Measurements from ENCODE around the gene GLUL. TPM values are rescaled to one million over a fixed set of nuclear protein-coding genes. Genes with fewer than 3 reads are reported as not detected.
"Not testable (repeated sequence)": the region's sequence is repeated elsewhere in the genome, so short reads cannot be mapped to it uniquely, and the experiment has no call there.

Gene GLUL
- polyA plus RNA-seq, 3 donors, result 1,065 to 6,550 (median 3,246) TPM

- WGBS, 3 donors, result 76 to 88% (median 84%) methylated on average over 4 of the region's 4 CpGs
- H3K27ac ChIP-seq (ENCODE audit: low read depth, low read length), result no peak overlapping the region
These were observed 11.4 kb downstream of the GLUL start for GRCh38 chr1:182380199-182380598.

- not testable (repeated sequence) for H3K27ac ChIP-seq (ENCODE audit: low read depth, low read length)
- WGBS, 3 donors, result 83 to 90% (median 88%) methylated on average over 7 of the region's 7 CpGs
These were observed 11.8 kb downstream of the GLUL start for GRCh38 chr1:182379781-182380180.

GRCh38 chr1:182376936-182377574, 14.5 kb downstream of the GLUL start:
- H3K27ac ChIP-seq (ENCODE audit: low read depth, low read length), result no peak overlapping the region

GRCh38 chr1:182374101-182374834, 17.3 kb downstream of the GLUL start:
- H3K27ac ChIP-seq (ENCODE audit: low read depth, low read length), result no peak overlapping the region
- 75 to 86% (median 77%) methylated on average over 5 of the region's 5 CpGs for WGBS, 3 donors

GRCh38 chr1:182370532-182370931, 21.1 kb downstream of the GLUL start:
- WGBS, 3 donors, result 59 to 74% (median 60%) methylated on average over 3 of the region's 3 CpGs
- no peak overlapping the region for H3K27ac ChIP-seq (ENCODE audit: low read depth, low read length)

GRCh38 chr1:182368903-182369302, 22.7 kb downstream of the GLUL start:
- H3K27ac ChIP-seq (ENCODE audit: low read depth, low read length), result no peak overlapping the region
- WGBS, 3 donors, result 62 to 77% (median 76%) methylated on average over 4 of the region's 4 CpGs

- no peak overlapping the region for H3K27ac ChIP-seq (ENCODE audit: low read depth, low read length)
- 54 to 72% (median 62%) methylated on average over 4 of the region's 4 CpGs for WGBS, 3 donors
These were observed 23.2 kb downstream of the GLUL start for GRCh38 chr1:182368358-182368757.

GRCh38 chr1:182367926-182368325, 23.7 kb downstream of the GLUL start:
- H3K27ac ChIP-seq (ENCODE audit: low read depth, low read length), result no peak overlapping the region
- 54 to 57% (median 55%) methylated on average over 2 of the region's 2 CpGs for WGBS, 3 donors

GRCh38 chr1:182366596-182366995, 25.0 kb downstream of the GLUL start:
- WGBS, 3 donors, result 80 to 90% (median 82%) methylated on average over 2 of the region's 2 CpGs
- H3K27ac ChIP-seq (ENCODE audit: low read depth, low read length), result no peak overlapping the region

GRCh38 chr1:182359645-182360044, 31.9 kb downstream of the GLUL start:
- WGBS, 3 donors, result 68 to 72% (median 70%) methylated on average over 7 of the region's 7 CpGs
- no peak overlapping the region for H3K27ac ChIP-seq (ENCODE audit: low read depth, low read length)

- H3K27ac ChIP-seq (ENCODE audit: low read depth, low read length), result no peak overlapping the region
- WGBS, 3 donors, result 84 to 88% (median 87%) methylated on average over 4 of the region's 4 CpGs
These were observed 33.7 kb downstream of the GLUL start for GRCh38 chr1:182357913-182358312.

- no peak overlapping the region for H3K27ac ChIP-seq (ENCODE audit: low read depth, low read length)
- WGBS, 3 donors, result 79 to 82% (median 80%) methylated on average over 2 of the region's 2 CpGs
These were observed 34.4 kb downstream of the GLUL start for GRCh38 chr1:182357171-182357570.

GRCh38 chr1:182355723-182356098, 35.9 kb downstream of the GLUL start:
- 78 to 90% (median 87%) methylated on average over 2 of the region's 2 CpGs for WGBS, 3 donors

GRCh38 chr1:182351790-182352364, 39.7 kb downstream of the GLUL start:
- no peak overlapping the region for H3K27ac ChIP-seq (ENCODE audit: low read depth, low read length)
- WGBS, 3 donors, result 71 to 92% (median 81%) methylated on average over 1 of the region's 1 CpG

More at GRCh38 chr1:182355723-182356098, 35.9 kb downstream of the GLUL start:
- H3K27ac ChIP-seq (ENCODE audit: low read depth, low read length), result no peak overlapping the region

- 73 to 92% (median 81%) methylated on average over 2 of the region's 2 CpGs for WGBS, 3 donors
- H3K27ac ChIP-seq (ENCODE audit: low read depth, low read length), result no peak overlapping the region
These were observed 40.8 kb downstream of the GLUL start for GRCh38 chr1:182350839-182351238.

- H3K27ac ChIP-seq (ENCODE audit: low read depth, low read length), result no peak overlapping the region
- WGBS, 3 donors, result 86 to 92% (median 88%) methylated on average over 6 of the region's 6 CpGs
These were observed 42.4 kb downstream of the GLUL start for GRCh38 chr1:182348961-182349747.

GRCh38 chr1:182347019-182347418, 44.6 kb downstream of the GLUL start:
- WGBS, 3 donors, result 81 to 83% (median 82%) methylated on average over 5 of the region's 5 CpGs
- H3K27ac ChIP-seq (ENCODE audit: low read depth, low read length), result no peak overlapping the region

GRCh38 chr1:182340233-182341058, 51.1 kb downstream of the GLUL start:
- no peak overlapping the region for H3K27ac ChIP-seq (ENCODE audit: low read depth, low read length)
- 53 to 87% (median 66%) methylated on average over 10 of the region's 10 CpGs for WGBS, 3 donors
